ENCODE results near the gene MACROD1.
"Not testable (repeated sequence)": the region's sequence is repeated elsewhere in the genome, so short reads cannot be mapped to it uniquely, and the experiment has no call there.

MACROD1 gene

GRCh38 chr11:64051297-64051696 is 114.6 kb downstream of the MACROD1 start:
- DNase-seq: no peak

- no peak for DNase-seq
Observed at GRCh38 chr11:64049509-64049908, 116.4 kb downstream of the MACROD1 start.

GRCh38 chr11:64048042-64048854 is 117.7 kb downstream of the MACROD1 start:
- no peak for DNase-seq

GRCh38 chr11:64047373-64047772 is 118.5 kb downstream of the MACROD1 start:
- DNase-seq: not testable (repeated sequence)

- no peak for DNase-seq
Observed at GRCh38 chr11:64045700-64046099, 120.2 kb downstream of the MACROD1 start.

- DNase-seq: no peak
Observed at GRCh38 chr11:64044730-64045393, 121.1 kb downstream of the MACROD1 start.

- no peak for DNase-seq
Observed at GRCh38 chr11:64043545-64043944, 122.4 kb downstream of the MACROD1 start.

- no peak for DNase-seq
Observed at GRCh38 chr11:64042301-64042700, 123.6 kb downstream of the MACROD1 start.

GRCh38 chr11:64041846-64042245 is 124.1 kb downstream of the MACROD1 start:
- no peak for DNase-seq

- DNase-seq: no peak
Observed at GRCh38 chr11:64040684-64041322, 125.1 kb downstream of the MACROD1 start.

GRCh38 chr11:64039012-64039665 is 126.8 kb downstream of the MACROD1 start:
- no peak for DNase-seq

- DNase-seq: no peak
Observed at GRCh38 chr11:64038500-64038899, 127.4 kb downstream of the MACROD1 start.

- no peak for DNase-seq
Observed at GRCh38 chr11:64037027-64037634, 128.8 kb downstream of the MACROD1 start.

GRCh38 chr11:64036087-64037026 is 129.6 kb downstream of the MACROD1 start:
- DNase-seq: peak; percentile 15

GRCh38 chr11:64035576-64035975 is 130.3 kb downstream of the MACROD1 start, which contains the start of gene FLRT1:
FLRT1 (plus strand) TSS chr11:64035931; CDS start chr11:64116268, 80,337 bp downstream.
- DNase-seq: no peak

- no peak for DNase-seq
Observed at GRCh38 chr11:64035081-64035524, 130.8 kb downstream of the MACROD1 start.

- DNase-seq: no peak
Observed at GRCh38 chr11:64034411-64034811, 131.5 kb downstream of the MACROD1 start.

- DNase-seq: no peak
Observed at GRCh38 chr11:64032050-64032449, 133.9 kb downstream of the MACROD1 start.

GRCh38 chr11:64031001-64031400 is 134.9 kb downstream of the MACROD1 start:
- no peak for DNase-seq

- DNase-seq: no peak
Observed at GRCh38 chr11:64029773-64030172, 136.1 kb downstream of the MACROD1 start.

- DNase-seq: no peak
Observed at GRCh38 chr11:64028398-64029115, 137.4 kb downstream of the MACROD1 start.

Data from OCI-M1 (cell line).